Omental fat pad (tissue), 4 donors: ENCODE measurements around the gene PCBP4. TPM values are rescaled to one million over a fixed set of nuclear protein-coding genes. Genes with fewer than 3 reads are reported as not detected.

Experiments
- ATAC-seq: fragments of 150-250 bp; one replicate; pipeline ENCODE4 v1.9.1; 2016; ENCODE audit warnings: mild to moderate bottlenecking, moderate library complexity; ENCODE audit not compliant: low FRiP score
- DNase-seq: peaks from one replicate; pipeline ENCODE4 v3.0.0-alpha.2; 2019; ENCODE audit warnings: low spot score
- small RNA-seq: library from RNA; depleted of rRNA; stranded (forward); fragments of <200 nt; gene quantifications from one replicate; pipeline ENCODE3, GENCODE V24; 2016
- total RNA-seq, 4 donors: library from RNA; depleted of rRNA; stranded (reverse); fragments of >200 nt; gene quantifications; one replicate each; pipeline ENCODE4 v1.1.0, GENCODE V29; 2016
- TF ChIP-seq, protein P1 (sequence below), 3 donors: fragments of 450-650 bp; IDR thresholded peaks; one replicate each; pipeline ENCODE4 v1.5.1; 2016 to 2017; ENCODE audit warnings: antibody characterized with exemption in 3 of 3, mild to moderate bottlenecking in 3 of 3, moderate library complexity in 2 of 3

The PCBP4 gene
- total RNA-seq, 4 donors from 2014 or later = 21.4 to 84.0 (median 23.4) TPM

DNA sequence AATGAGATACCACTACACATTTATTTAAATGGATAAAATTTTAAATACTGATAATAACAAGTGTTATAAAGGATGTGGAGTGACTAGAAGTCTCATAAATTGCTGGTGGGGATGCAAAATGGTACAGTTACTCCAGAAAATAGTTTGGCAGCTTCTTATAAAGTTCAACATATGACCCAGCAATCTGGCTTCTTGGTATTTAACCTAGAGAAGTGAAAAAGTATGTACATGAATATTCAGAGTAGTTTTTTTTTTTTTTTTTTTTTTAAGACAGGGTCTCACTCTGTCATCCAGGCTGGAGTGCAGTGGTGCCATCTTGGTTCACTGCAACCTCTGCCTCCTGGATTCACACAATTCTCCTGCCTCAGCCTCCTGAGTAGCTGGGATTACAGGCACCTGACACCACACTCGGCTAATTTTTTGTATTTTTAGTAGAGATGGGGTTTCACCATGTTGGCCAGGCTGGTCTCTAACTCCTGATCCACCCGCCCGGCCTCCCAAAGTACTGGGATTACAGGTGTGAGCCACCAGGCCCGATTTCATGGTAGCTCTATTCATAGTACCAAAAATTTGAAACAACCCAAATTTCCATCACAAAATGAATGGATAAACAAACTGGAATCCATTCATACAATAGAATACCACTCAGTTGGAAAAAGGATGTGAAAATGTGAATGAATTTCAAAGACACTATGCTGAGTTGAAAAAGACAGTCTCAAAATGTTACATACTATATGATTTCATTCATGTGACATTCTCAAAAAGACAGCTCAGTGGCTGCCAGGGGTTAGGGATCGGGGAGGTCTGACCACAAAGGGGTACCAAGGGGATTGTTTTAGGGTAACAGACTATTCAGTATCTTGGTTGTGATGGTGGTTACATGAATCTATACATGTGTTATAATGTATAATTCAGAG is 39.9 kb downstream of the PCBP4 start:
- ATAC-seq (no peak), DNase-seq (no peak)
- TF ChIP-seq, protein P1, sequence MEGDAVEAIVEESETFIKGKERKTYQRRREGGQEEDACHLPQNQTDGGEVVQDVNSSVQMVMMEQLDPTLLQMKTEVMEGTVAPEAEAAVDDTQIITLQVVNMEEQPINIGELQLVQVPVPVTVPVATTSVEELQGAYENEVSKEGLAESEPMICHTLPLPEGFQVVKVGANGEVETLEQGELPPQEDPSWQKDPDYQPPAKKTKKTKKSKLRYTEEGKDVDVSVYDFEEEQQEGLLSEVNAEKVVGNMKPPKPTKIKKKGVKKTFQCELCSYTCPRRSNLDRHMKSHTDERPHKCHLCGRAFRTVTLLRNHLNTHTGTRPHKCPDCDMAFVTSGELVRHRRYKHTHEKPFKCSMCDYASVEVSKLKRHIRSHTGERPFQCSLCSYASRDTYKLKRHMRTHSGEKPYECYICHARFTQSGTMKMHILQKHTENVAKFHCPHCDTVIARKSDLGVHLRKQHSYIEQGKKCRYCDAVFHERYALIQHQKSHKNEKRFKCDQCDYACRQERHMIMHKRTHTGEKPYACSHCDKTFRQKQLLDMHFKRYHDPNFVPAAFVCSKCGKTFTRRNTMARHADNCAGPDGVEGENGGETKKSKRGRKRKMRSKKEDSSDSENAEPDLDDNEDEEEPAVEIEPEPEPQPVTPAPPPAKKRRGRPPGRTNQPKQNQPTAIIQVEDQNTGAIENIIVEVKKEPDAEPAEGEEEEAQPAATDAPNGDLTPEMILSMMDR (IDR thresholded peaks at IDR 0.05) = no peak

GRCh38 chr3:51921081-51921578 is 46.1 kb downstream of the PCBP4 start:
- DNase-seq = no peak
- no peak for ATAC-seq
- TF ChIP-seq, protein P1 (IDR thresholded peaks at IDR 0.05) = no peak

- ATAC-seq = no peak
- TF ChIP-seq, protein P1 (IDR thresholded peaks at IDR 0.05) = no peak
These were observed 50.8 kb downstream of the PCBP4 start for GRCh38 chr3:51916418-51916817.

DNA sequence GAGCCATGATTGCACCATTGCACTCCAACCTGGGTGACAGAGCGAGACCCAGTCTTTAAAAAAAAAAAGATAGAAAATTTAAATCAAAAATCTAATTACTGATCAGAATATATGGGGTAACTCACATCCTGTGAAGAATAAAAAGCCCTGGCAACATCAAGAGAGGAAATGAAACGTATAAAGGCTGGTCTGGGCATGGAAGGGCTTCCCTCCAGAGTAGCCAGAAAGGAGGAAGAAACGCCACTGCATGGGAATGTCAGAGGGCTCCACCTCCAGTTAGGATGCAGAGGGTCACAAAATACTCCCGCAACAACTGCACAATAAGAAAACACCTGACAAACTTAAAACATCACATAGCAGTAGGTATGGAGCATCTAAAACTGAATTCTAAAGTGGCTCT is 59.2 kb downstream of the PCBP4 start:
- DNase-seq (no peak), ATAC-seq (no peak)
- TF ChIP-seq, protein P1 (IDR thresholded peaks at IDR 0.05) = no peak

More at GRCh38 chr3:51916418-51916817, 50.8 kb downstream of the PCBP4 start:
- no peak for DNase-seq

Small RNA genes lying within 50 kb of the gene (small RNA-seq; reads per million reads assigned to genes)
- gene AC115284.1 = not detected

Other genes with a start within 250 kb of the PCBP4 start
- gene IQCF6, start 188.2 kb downstream of the PCBP4 start, total RNA-seq = not detected
- gene IQCF2, start 105.8 kb downstream of the PCBP4 start, total RNA-seq = not detected
- not detected for gene IQCF5, start 91.9 kb downstream of the PCBP4 start, total RNA-seq
- not detected for gene IQCF1, start 64.1 kb downstream of the PCBP4 start, total RNA-seq
- 10 to 100 TPM; 19.2 to 55.8 (median 21.3) TPM for gene RRP9, start 25.6 kb downstream of the PCBP4 start, total RNA-seq
- 10 to 100 TPM; 19.2 to 23.9 (median 22.8) TPM for gene PARP3, start 25.1 kb downstream of the PCBP4 start, total RNA-seq
- gene GPR62, start 12.1 kb downstream of the PCBP4 start, total RNA-seq = under 1 TPM in 3 of 4 donors, not detected in 1; 0.19 to 0.37 (median 0.24) TPM
- gene ABHD14B, start 6.6 kb upstream of the PCBP4 start, total RNA-seq = 10 to 100 TPM; 57.3 to 87.1 (median 80.9) TPM
- gene ABHD14A, start 7.6 kb upstream of the PCBP4 start, total RNA-seq = 10 to 100 TPM; 19.0 to 53.4 (median 24.5) TPM
- gene ACY1, start 16.1 kb upstream of the PCBP4 start, total RNA-seq = 10 to 100 TPM; 34.0 to 57.7 (median 52.1) TPM
- gene RPL29, start 28.4 kb upstream of the PCBP4 start, total RNA-seq = 1,000 to 10,000 TPM; 1,723 to 2,189 (median 1,972) TPM
- gene DUSP7, start 89.1 kb upstream of the PCBP4 start, total RNA-seq = 10 to 100 TPM in 3 of 4 donors, 1 to 10 TPM in 1; 5.5 to 22.2 (median 16.8) TPM
- gene POC1A, start 187.0 kb upstream of the PCBP4 start, total RNA-seq = 1 to 10 TPM in 3 of 4 donors, under 1 TPM in 1; 0.65 to 2.0 (median 1.2) TPM
- 10 to 100 TPM; 29.3 to 79.7 (median 31.0) TPM for gene ALAS1, start 230.7 kb upstream of the PCBP4 start, total RNA-seq